GM11168 (cell line): ENCODE data around the gene LRRC73.

Experiments
- in situ Hi-C: fragments of 300-500 bp; cut with MboI; formaldehyde crosslinking; loops from one replicate; pipeline ENCODE4 v1.12.0; 2022; ENCODE audit warnings: low sequenced_read_pairs; ENCODE audit not compliant: unreplicated experiment

LRRC73 gene

GRCh38 chr6:43495409-43495941 is 14.7 kb downstream of the LRRC73 start:
- in situ Hi-C loops, result no loop called here

- in situ Hi-C loops, result no loop called here
These were observed 15.4 kb downstream of the LRRC73 start for GRCh38 chr6:43494766-43495165.

GRCh38 chr6:43494321-43494720 is 15.8 kb downstream of the LRRC73 start:
- in situ Hi-C loops, result no loop called here

GRCh38 chr6:43493833-43494232 is 16.3 kb downstream of the LRRC73 start:
- in situ Hi-C loops, result no loop called here

- in situ Hi-C loops, result no loop called here
These were observed 16.9 kb downstream of the LRRC73 start for GRCh38 chr6:43493230-43493629.

- in situ Hi-C loops, result no loop called here
These were observed 17.5 kb downstream of the LRRC73 start for GRCh38 chr6:43492673-43493072.

- in situ Hi-C loops, result no loop called here
These were observed 18.1 kb downstream of the LRRC73 start for GRCh38 chr6:43491750-43492661.

- in situ Hi-C loops, result no loop called here
These were observed 19.6 kb downstream of the LRRC73 start for GRCh38 chr6:43490523-43490939.

GRCh38 chr6:43489277-43490072 is 20.7 kb downstream of the LRRC73 start:
- in situ Hi-C loops, result no loop called here

- in situ Hi-C loops, result no loop called here
These were observed 21.4 kb downstream of the LRRC73 start for GRCh38 chr6:43488667-43489276.

GRCh38 chr6:43481591-43482236 is 28.4 kb downstream of the LRRC73 start:
- in situ Hi-C loops, result no loop called here

GRCh38 chr6:43481075-43481474 is 29.1 kb downstream of the LRRC73 start:
- in situ Hi-C loops, result no loop called here

GRCh38 chr6:43478008-43478372 is 32.2 kb downstream of the LRRC73 start:
- in situ Hi-C loops, result no loop called here

GRCh38 chr6:43477235-43478007 is 32.7 kb downstream of the LRRC73 start, which contains the start of gene TJAP1:
TSS of gene TJAP1 (plus strand) at chr6:43477570. CDS start at chr6:43499002, 21,432 bp downstream.
- in situ Hi-C loops, result no loop called here

- in situ Hi-C loops, result no loop called here
These were observed 33.4 kb downstream of the LRRC73 start for GRCh38 chr6:43476746-43477145.

- in situ Hi-C loops, result no loop called here
These were observed 34.6 kb downstream of the LRRC73 start for GRCh38 chr6:43475516-43475915.

GRCh38 chr6:43472515-43472914 is 37.6 kb downstream of the LRRC73 start:
- in situ Hi-C loops, result no loop called here

- in situ Hi-C loops, result no loop called here
These were observed 38.7 kb downstream of the LRRC73 start for GRCh38 chr6:43471399-43471798.

GRCh38 chr6:43469947-43470346 is 40.2 kb downstream of the LRRC73 start:
- in situ Hi-C loops, result no loop called here
